ENCODE data around the gene KREMEN2.

DNA sequence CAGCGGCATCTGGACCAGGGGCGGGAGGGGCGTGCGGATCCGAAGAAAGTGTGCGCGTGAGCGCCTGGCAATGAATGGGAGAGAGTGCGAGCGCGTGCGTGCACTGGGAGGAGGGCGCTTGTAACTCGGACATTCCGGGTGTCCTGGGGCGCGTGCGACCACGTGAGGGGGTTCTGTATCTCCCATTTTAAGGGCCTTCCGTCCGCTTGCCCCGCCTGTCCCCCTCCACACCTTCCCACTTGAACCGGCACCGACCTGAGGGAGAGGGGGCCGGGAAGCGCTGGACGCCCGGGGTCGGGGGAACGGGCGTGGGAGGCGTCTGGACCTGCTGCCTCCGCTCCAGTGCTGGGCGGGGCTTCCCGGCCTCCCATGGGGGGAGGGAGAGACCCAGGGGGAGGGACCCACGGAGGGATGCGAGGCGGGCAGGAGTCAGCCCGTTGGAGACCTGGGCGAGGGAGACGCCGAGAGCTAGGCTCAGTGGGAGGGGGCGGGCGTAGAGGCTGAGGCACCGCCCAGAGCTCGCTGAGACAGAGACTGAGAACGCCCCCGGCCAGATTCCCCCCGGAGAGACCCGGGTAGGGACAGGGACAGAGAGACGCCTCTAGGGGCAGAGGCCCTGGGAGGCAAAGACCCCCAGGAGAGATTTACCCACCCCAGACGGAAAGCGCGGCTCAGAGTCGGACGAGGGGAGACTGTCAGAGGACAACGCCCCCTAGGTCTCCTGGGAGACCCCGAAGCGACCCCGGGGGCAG lies at the start of gene KREMEN2:
- no peak for TF ChIP-seq POLR2A (IDR thresholded peaks at IDR 0.05; ENCODE audit: low read depth, low read length)
- no peak for TF ChIP-seq CTCF (conservative IDR thresholded peaks at IDR 0.05; ENCODE audit: low read depth, low read length)
- 0 out of 2 replicates have a peak, but pooled peaks have one; percentile 25 for TF ChIP-seq USF2 (IDR thresholded peaks at IDR 0.05; ENCODE audit: low read depth, low read length)
- TF ChIP-seq, protein P1, sequence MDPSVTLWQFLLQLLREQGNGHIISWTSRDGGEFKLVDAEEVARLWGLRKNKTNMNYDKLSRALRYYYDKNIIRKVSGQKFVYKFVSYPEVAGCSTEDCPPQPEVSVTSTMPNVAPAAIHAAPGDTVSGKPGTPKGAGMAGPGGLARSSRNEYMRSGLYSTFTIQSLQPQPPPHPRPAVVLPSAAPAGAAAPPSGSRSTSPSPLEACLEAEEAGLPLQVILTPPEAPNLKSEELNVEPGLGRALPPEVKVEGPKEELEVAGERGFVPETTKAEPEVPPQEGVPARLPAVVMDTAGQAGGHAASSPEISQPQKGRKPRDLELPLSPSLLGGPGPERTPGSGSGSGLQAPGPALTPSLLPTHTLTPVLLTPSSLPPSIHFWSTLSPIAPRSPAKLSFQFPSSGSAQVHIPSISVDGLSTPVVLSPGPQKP (IDR thresholded peaks at IDR 0.05; ENCODE audit: borderline replicate concordance, low read depth, low read length), result no peak
- no peak for TF ChIP-seq SMC3 (IDR thresholded peaks at IDR 0.05; ENCODE audit: low read depth, low read length)
